ENCODE measurements around the gene SIRT1.
"Not testable (repeated sequence)": the region's sequence is repeated elsewhere in the genome, so short reads cannot be mapped to it uniquely, and the experiment has no call there.

The SIRT1 gene

DNA sequence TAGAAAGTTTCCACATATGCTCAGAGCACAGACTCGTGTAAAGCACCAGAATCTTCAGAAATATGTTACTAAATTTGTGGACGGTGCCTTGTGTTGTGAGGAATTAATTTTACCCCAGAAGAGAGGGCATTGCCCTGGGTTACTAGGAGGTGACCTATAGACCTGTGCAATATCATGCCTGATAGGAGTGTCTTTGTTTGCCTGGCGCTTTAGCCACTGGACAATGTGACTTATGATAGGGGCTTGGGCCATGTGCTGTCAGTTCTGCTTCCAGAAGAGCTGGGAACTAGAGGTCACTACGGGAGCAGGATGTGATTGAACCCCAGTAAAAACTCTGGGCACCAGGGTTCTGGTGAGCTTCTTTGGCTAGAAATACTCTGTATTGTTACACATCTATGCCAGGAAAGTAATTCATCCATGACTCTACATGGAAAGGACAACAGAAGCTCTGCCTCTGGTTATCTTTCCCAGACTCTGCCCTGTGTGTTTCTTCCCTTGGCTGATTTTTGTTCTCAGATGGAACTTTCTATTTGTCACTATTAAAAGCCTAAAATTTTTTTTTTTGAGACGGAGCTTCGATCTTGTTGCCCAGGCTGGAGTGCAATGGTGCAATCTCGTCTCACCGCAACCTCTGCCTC is 75.5 kb downstream of the SIRT1 start:
- no peak for DNase-seq (ENCODE audit: low read depth in 2 of 2)

DNA sequence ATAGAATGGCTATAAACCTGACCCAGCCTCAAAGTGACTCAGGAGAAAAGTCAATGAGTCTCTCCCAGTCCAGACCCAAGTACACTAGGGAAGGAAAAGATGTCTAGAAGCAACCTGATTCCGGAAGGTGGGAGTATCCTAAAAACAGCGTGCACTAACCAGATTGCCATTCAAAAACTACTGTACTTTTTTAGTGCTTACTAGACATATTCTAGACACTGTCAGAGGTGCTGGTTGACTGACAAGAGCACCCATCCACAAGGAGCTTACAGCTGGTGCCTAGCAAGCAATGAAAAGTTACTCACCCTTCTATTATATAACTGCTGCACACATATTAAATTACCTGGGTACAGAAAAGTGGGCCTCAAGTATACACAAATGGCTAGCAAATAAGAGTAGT is 81.0 kb downstream of the SIRT1 start:
- no peak for DNase-seq (ENCODE audit: low read depth in 2 of 2)

DNA sequence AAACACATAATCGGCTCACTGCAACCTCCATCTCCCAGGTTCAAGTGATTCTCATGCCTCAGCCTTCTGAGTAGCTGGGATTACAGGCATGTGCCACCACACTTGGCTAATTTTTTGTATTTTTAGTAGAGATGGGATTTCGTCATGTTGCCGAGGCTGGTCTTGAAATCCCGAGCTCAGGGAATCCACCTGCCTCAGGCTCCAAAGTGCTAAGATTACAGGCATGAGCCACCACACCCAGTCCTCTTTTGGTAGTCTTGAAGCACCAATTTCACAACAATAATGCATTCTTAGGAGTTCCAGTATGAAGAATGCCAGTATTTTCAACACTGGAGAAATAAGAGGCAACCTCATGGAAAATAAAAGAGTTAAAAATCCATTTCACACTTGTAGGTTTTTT is 81.6 kb downstream of the SIRT1 start:
- DNase-seq (ENCODE audit: low read depth in 2 of 2): not testable (repeated sequence)

All from stimulated activated CD4-positive, alpha-beta T cell treated with anti-CD3 and anti-CD28 coated beads, Interleukin-1b, Interleukin-23, amount 100 ng/mL, for 4 hours (primary cell).